GM19397 (cell line): ENCODE measurements around the gene MRPL10.

Experiments used
- ATAC-seq: cut with Tn5 transposase; IDR thresholded peaks from one replicate; pipeline ENCODE4 v1.9.1; 2021; ENCODE audit warnings: mild to moderate bottlenecking, moderate library complexity; ENCODE audit not compliant: unreplicated experiment

The MRPL10 gene

GRCh38 chr17:47815106-47815918, 16.0 kb downstream of the MRPL10 start:
- ATAC-seq: no peak

GRCh38 chr17:47813512-47814031, 17.8 kb downstream of the MRPL10 start:
- ATAC-seq: no peak

- no peak for ATAC-seq
These were observed 18.3 kb downstream of the MRPL10 start for GRCh38 chr17:47813077-47813476.

- no peak for ATAC-seq
These were observed 19.0 kb downstream of the MRPL10 start for GRCh38 chr17:47812146-47812920.

GRCh38 chr17:47811709-47812108, 19.6 kb downstream of the MRPL10 start:
- ATAC-seq: no peak

GRCh38 chr17:47810901-47811635, 20.3 kb downstream of the MRPL10 start:
- ATAC-seq: no peak

GRCh38 chr17:47810200-47810821, 21.0 kb downstream of the MRPL10 start:
- no peak for ATAC-seq

- ATAC-seq: no peak
These were observed 22.4 kb downstream of the MRPL10 start for GRCh38 chr17:47808830-47809480.

- ATAC-seq: no peak
These were observed 23.1 kb downstream of the MRPL10 start for GRCh38 chr17:47808036-47808829.

GRCh38 chr17:47807421-47807820, 23.9 kb downstream of the MRPL10 start:
- ATAC-seq: no peak

GRCh38 chr17:47806913-47807255, 24.5 kb downstream of the MRPL10 start:
- no peak for ATAC-seq

- no peak for ATAC-seq
These were observed 25.1 kb downstream of the MRPL10 start for GRCh38 chr17:47806026-47806912.

GRCh38 chr17:47804461-47804860, 26.9 kb downstream of the MRPL10 start:
- ATAC-seq: no peak

GRCh38 chr17:47803751-47804150, 27.6 kb downstream of the MRPL10 start:
- no peak for ATAC-seq

- ATAC-seq: no peak
These were observed 28.1 kb downstream of the MRPL10 start for GRCh38 chr17:47803201-47803600.

- ATAC-seq: no peak
These were observed 28.9 kb downstream of the MRPL10 start for GRCh38 chr17:47802341-47803022.

GRCh38 chr17:47801906-47802305, 29.4 kb downstream of the MRPL10 start:
- ATAC-seq: no peak

- no peak for ATAC-seq
These were observed 30.1 kb downstream of the MRPL10 start for GRCh38 chr17:47801176-47801765.
